Glomerular visceral epithelial cell (primary cell): Measurements from ENCODE around the gene ARIH2.
A peak's percentile ranks its signal among the peaks of the same experiment; 100 is the strongest.

Source experiments
- DNase-seq: peaks from one replicate; pipeline ENCODE4 v3.0.0-alpha.2; 2016; ENCODE audit errors: extremely low spot score

The ARIH2 gene

GRCh38 chr3:48974076-48974864, 55.6 kb downstream of the ARIH2 start:
- no peak for DNase-seq

DNA sequence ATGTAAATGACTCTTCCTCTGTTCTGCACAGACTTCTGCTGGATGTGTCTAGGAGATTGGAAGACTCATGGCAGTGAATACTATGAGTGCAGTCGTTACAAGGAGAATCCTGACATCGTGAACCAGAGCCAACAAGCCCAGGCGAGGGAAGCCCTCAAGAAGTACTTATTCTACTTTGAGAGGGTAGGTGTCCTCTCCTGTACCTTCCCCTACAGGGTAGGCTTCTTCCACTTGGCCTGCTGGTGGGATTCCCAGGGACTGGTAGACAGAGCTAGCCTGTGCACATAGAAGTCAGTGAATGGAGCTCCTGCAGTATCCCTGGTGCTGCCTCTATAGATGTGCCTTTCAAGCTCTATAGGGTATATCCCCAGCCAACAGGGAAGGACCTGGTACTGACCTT, 60.8 kb downstream of the ARIH2 start:
- DNase-seq: no peak

DNA sequence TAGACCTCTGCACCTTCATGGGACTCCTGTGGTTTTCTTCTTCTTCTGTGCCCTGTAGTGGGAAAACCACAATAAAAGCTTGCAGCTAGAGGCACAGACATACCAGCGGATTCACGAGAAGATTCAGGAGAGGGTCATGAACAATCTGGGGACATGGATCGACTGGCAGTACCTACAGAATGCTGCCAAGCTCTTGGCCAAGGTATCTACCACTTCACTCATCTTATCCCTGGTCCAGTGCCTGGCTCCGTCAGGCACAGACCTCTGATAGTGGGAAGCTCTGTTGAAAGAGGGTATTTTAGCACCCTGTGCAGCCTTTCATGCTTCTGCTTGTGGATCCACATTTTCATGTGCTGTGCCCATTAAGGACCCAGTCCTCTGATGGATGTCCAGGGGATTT, 61.7 kb downstream of the ARIH2 start:
- no peak for DNase-seq

- DNase-seq: no peak
Measured at GRCh38 chr3:48982016-48982415, 63.4 kb downstream of the ARIH2 start.

GRCh38 chr3:48982686-48983085, 64.0 kb downstream of the ARIH2 start:
- no peak for DNase-seq

GRCh38 chr3:48983096-48983495, 64.5 kb downstream of the ARIH2 start:
- no peak for DNase-seq

GRCh38 chr3:48984663-48985062, 66.0 kb downstream of the ARIH2 start:
- no peak for DNase-seq

DNA sequence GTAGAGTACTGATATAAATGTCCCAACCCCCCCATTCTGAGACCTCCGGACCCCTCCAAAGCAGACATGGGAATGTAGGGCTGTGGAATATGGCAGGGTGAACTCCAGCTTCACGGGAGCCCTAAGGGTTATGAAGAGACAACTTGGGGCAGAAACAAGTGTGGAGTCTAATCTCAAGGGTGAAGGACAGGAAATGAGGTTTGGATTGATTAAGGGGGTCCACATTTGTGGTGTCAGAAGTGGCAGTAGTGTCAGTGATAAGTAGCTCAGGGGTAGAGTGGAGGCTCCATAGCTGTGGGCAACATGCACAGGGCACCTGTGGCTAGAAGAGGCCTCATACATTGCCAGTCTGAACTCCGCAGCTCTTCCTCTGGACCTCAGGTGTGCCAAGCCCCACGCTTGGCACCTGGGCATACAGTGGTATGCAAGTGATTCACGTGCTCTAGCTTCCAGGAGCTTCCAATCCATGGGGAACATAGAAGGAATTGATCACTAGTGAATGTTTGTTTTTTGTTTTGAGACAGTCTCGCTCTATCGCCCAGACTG, 67.3 kb downstream of the ARIH2 start:
- DNase-seq: no peak

GRCh38 chr3:48989126-48989795, 70.6 kb downstream of the ARIH2 start:
- no peak for DNase-seq

GRCh38 chr3:48989796-48990635, 71.4 kb downstream of the ARIH2 start, which contains the start of gene P4HTM:
Gene P4HTM (plus strand): TSS chr3:48990241. CDS start chr3:48990257, 16 bp downstream.
- peak; percentile 93 for DNase-seq

DNA sequence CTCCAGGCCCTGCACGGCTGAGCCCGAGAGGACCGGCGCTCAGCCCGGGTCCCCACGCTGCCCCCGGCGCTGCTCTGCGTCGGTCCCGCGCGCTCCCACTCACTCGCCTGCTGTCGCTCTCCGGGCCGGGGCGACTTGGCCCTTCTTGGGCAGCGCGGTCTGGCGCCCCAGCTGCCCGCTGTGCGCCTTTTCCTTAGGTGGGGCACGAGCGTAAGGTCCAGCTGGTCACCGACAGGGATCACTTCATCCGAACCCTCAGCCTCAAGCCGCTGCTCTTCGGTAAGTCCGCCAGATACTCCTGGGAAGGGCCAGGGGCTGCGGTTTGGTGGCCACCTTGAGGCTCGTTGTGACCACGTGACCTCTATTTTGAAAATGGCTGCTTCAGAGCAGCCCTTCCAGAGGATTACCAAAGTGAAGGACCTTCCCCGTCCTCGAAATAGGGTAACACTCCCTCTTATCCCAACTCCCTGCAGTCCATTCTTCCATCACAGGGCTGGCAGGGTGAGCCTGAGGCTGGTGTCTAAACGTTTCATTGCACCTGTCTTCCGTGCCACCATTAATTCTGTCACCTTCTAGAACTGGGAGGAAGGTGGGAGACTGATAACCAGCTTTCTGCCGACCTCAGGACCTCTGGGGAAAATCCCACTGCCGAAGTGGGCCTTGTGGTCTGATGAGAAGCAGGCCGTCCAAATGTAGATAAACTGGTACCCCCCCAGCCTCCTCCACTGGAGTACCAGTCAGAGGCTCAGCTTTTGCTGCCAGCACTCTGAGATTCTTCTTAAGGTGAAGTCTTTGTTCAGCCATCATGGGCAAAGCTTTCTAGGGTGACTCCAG, 72.2 kb downstream of the ARIH2 start:
- peak; percentile 27 for DNase-seq

GRCh38 chr3:48991851-48992545, 73.4 kb downstream of the ARIH2 start:
- no peak for DNase-seq

GRCh38 chr3:48993834-48994233, 75.2 kb downstream of the ARIH2 start:
- DNase-seq: no peak

GRCh38 chr3:48996640-48997039, 78.0 kb downstream of the ARIH2 start:
- no peak for DNase-seq

DNA sequence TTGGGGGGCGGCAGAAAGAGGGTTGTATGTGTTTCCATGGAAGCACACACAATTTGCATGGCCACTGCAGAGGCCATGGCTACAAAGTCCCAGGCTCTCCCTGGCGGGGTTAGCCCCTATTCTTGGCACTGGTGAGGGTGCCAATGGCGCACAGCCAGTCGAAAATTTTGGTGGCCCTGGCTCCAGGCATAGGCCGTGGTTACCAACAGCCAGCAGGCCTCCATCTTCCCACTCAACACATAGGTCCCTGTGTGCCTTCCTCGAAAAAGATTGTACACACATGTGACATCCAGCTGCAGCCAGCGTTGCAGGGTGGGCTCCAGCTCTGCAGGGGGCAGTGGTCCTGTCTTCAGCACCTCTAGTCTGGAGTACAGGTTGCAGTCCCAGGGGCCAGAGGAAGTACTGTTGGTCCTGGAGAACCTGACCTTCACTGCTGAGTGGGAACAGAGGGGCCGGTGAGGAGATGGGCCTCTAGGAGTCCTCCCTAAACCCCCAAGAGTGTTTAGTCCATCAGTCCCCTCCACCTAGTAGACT, 78.5 kb downstream of the ARIH2 start:
- no peak for DNase-seq

DNA sequence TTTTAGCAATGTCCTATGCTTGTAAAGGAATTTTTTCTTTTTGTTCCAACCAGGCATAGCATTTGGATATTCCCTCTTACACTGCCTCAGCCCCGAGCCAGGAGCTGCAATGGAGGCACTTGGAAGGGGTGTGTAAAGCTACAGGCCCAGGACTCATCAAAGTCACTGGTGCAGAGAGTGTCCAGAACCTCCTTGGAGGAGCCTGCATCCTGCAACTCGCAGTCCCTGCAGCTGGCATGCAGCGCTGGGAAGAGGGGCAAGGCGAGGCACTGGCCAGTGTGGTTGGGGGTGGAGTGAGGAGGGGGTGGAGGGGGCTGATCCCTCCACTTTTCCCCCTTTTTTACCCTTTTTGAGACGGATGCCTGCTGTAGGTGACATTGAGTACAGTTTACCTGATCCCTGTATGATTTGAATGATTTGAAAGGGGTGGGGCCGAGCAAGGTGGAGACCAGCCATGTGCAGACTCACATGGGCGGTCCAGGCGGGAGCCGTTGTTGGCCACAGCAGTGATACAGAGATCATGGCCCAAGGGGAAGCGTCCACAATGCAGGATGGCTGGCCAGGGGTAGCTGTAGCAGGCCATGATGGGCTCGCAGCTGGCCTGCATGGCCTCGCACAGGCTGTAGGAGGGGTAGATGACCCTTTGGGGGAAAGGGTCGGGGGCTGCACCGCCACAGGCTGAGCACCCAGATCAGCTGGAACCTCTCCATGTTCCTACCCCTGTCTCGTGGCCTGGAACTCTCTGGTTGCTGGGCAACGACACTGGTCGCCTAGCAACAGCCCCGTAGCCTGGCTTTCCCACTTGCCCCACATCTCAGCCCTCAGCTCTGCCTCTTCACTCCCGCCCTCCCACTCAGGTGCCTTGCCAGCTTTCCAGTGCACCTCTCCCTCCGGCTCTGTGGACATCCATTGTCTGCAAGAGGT, 79.3 kb downstream of the ARIH2 start:
- no peak for DNase-seq

- no peak for DNase-seq
Measured at GRCh38 chr3:48999085-48999858, 80.6 kb downstream of the ARIH2 start.

- no peak for DNase-seq
Measured at GRCh38 chr3:49001155-49001554, 82.5 kb downstream of the ARIH2 start.
